Spleen (tissue), 11 donors: ENCODE results near the gene SCUBE1. TPM values are rescaled to one million over a fixed set of nuclear protein-coding genes. Genes with fewer than 3 reads are reported as not detected.
"Not testable (repeated sequence)": the region's sequence is repeated elsewhere in the genome, so short reads cannot be mapped to it uniquely, and the experiment has no call there.

Experiments used
- DNase-seq: peaks from one replicate; pipeline ENCODE4 v3.0.0-alpha.2; 2020
- H3K27ac ChIP-seq, 8 donors: fragments of 200-600 bp; sonication (generic) in 7 of 8; 1 replicate in 4 of 8; 2 replicates in 4 of 8; pipeline versions ENCODE4 v1.5.0 to v1.8.0; 2016 to 2021; ENCODE audit warnings: inconsistent platforms in 4 of 8, mild to moderate bottlenecking in 4 of 8, moderate library complexity in 1 of 8
- H3K27me3 ChIP-seq, 7 donors: fragments of 200-600 bp; sonication (generic) in 6 of 7; replicated peaks in 1 of 7; 1 replicate in 4 of 7; 2 replicates in 3 of 7; pipeline versions ENCODE4 v1.5.0 to v1.8.0; 2016 to 2021; ENCODE audit warnings: inconsistent platforms in 3 of 7, mild to moderate bottlenecking in 1 of 7
- H3K36me3 ChIP-seq, 6 donors: fragments of 200-600 bp; sonication (generic) in 5 of 6; 1 replicate in 4 of 6; 2 replicates in 2 of 6; pipeline versions ENCODE4 v1.5.0 to v1.8.0; 2016 to 2021; ENCODE audit warnings: inconsistent platforms in 2 of 6
- H3K4me1 ChIP-seq, 6 donors: fragments of 200-600 bp; sonication (generic) in 5 of 6; 1 replicate in 3 of 6; 2 replicates in 3 of 6; pipeline versions ENCODE4 v1.5.0 to v1.8.0; 2016 to 2021; ENCODE audit warnings: inconsistent platforms in 3 of 6
- H3K4me3 ChIP-seq, 8 donors: fragments of 200-600 bp; sonication (generic) in 7 of 8; 1 replicate in 4 of 8; 2 replicates in 4 of 8; pipeline versions ENCODE4 v1.5.0 to v1.8.0; 2016 to 2021; ENCODE audit warnings: inconsistent platforms in 4 of 8, mild to moderate bottlenecking in 4 of 8, moderate library complexity in 2 of 8
- H3K9me3 ChIP-seq, 8 donors: fragments of 200-600 bp; sonication (generic) in 7 of 8; 1 replicate in 4 of 8; 2 replicates in 4 of 8; pipeline versions ENCODE4 v1.5.0 to v1.8.0; 2016 to 2021; ENCODE audit warnings: inconsistent platforms in 4 of 8
- POLR2A ChIP-seq, 3 donors: fragments of 450-650 bp; IDR thresholded peaks; one replicate each; pipeline ENCODE4 v1.5.1; 2017; ENCODE audit warnings: antibody characterized with exemption in 3 of 3, mild to moderate bottlenecking in 1 of 3
- POLR2AphosphoS5 ChIP-seq, 3 donors: sonication (generic); formaldehyde crosslinking; IDR thresholded peaks; one replicate each; pipeline ENCODE4 v1.5.1; 2017; ENCODE audit warnings: antibody characterized with exemption in 3 of 3
- WGBS, 5 donors: extraction: QIAGEN DNeasy Blood & Tissue Kit in 3 of 5; methylation state at CpG; one replicate each; pipeline versions ENCODE4 v1.1.5 to v1.1.7; 2013 to 2018; 5-methylcytosine and 5-hydroxymethylcytosine counted together
- intact Hi-C: fragments of 100-400 bp; cut with DNase I; formaldehyde crosslinking; loops from one replicate; pipeline ENCODE4 v1.15.0; 2023; ENCODE audit warnings: low total_unique reads
- polyA plus RNA-seq, 3 donors: library from polyadenylated mRNA; stranded (reverse); fragments of 200-250 nt; gene quantifications; one replicate each; pipeline ENCODE4 v1.2.1, GENCODE V29; 2013
- total RNA-seq, 7 donors: library from RNA; depleted of rRNA in 3 of 7; stranded (reverse); fragments of >200 nt in 3 of 7; fragmentation: NEBNext Ultra II Directional in 4 of 7; extraction: Animal tissue kit (Norgen Biotek cat#: 25700) in 4 of 7; gene quantifications; one replicate each; pipeline versions ENCODE4 v1.1.0 to v1.2.1, GENCODE V29; 2016 to 2021
- TF ChIP-seq, protein P1 (sequence below), 11 experiments: fragments of 200-600 bp in 7 of 11; fragments of 450-650 bp in 4 of 11; sonication (generic) in 4 of 11; IDR thresholded peaks in 8 of 11; conservative IDR thresholded peaks in 3 of 11; 1 replicate in 7 of 11; 2 replicates in 4 of 11; pipeline versions ENCODE4 v1.4.0 to v1.8.0; 2016 to 2021; ENCODE audit warnings: antibody characterized with exemption in 11 of 11, inconsistent platforms in 4 of 11, mild to moderate bottlenecking in 1 of 11
- donor health status: healthy with polysubstance abuse.
- donor health status: DM: no; HTN: no; CAD: no; lungs with moderate emphysema.
- donor health status: DM: no; HTN: no; CAD: no.
- donor health status: Bipolar disorder and iron deficiency.
- donor health status: healthy.
- donor health status: DM: no; HTN: no; CAD: no.
- donor health status: DM: yes; HTN: yes; CAD: no.

The SCUBE1 gene
- total and polyA plus RNA-seq, 10 donors: 0.46 to 43.5 (median 15.9) TPM

DNA sequence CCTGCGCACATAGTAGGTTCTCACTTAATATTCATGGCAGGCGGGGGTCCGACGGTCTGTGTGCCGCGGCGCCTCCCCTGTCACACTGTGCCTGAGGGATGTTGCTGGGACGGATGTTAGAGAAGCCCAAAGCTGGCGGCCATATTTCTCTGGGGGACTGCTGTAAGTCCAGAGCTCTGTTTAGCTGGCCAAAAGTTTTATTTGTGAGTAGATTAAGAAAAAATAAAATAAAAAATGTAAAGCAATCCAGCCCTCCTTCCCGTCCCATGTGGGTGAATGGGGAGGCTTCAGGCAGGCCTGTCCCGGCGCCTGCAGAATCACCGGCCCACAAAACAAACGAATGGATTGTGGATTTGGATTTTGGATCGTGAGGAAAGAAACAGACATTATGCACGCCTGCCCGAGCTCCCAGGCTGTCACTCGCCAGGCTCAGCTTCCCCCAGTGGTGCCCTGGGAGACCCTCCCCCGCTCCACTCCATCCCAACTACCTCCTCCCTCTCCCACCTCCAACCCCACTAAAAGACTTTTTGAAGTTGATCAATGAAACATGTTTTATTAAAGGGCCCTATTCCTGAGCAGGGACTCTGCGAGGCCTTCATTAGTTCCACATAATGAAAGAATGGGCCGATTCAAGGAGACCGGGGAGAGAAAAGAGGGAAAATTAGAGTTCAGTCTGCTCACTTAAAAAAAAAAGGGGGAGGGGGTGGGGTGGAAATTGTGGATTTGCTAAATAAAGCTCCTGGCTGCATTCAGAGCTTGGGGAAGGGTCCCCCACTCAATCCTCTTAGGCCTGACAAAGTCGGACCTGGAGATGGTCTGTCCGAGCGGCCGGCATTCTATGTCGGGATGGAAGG lies 20.4 kb upstream of the SCUBE1 start:
- no peak overlapping the region for H3K27ac ChIP-seq
- no peak for DNase-seq
- TF ChIP-seq POLR2AphosphoS5 (IDR thresholded peaks at IDR 0.05): no peak
- TF ChIP-seq, protein P1, sequence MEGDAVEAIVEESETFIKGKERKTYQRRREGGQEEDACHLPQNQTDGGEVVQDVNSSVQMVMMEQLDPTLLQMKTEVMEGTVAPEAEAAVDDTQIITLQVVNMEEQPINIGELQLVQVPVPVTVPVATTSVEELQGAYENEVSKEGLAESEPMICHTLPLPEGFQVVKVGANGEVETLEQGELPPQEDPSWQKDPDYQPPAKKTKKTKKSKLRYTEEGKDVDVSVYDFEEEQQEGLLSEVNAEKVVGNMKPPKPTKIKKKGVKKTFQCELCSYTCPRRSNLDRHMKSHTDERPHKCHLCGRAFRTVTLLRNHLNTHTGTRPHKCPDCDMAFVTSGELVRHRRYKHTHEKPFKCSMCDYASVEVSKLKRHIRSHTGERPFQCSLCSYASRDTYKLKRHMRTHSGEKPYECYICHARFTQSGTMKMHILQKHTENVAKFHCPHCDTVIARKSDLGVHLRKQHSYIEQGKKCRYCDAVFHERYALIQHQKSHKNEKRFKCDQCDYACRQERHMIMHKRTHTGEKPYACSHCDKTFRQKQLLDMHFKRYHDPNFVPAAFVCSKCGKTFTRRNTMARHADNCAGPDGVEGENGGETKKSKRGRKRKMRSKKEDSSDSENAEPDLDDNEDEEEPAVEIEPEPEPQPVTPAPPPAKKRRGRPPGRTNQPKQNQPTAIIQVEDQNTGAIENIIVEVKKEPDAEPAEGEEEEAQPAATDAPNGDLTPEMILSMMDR (IDR thresholded peaks at IDR 0.05 in 8 of 11, conservative IDR thresholded peaks at IDR 0.05 in 3 of 11): no peak
- no peak for TF ChIP-seq POLR2A (IDR thresholded peaks at IDR 0.05)
- no peaks in the 10 kb centered on the region for H3K4me1 ChIP-seq
- intact Hi-C loops: no loop called here
- H3K36me3 ChIP-seq: no peaks in the 10 kb centered on the region
- peaks cover 0 to 21% (median 0%) of the 10 kb centered on the region in 7 donors for H3K27me3 ChIP-seq
- no peaks in the 10 kb centered on the region for H3K9me3 ChIP-seq
- WGBS, 5 donors: 84 to 92% (median 90%) methylated on average over 27 of the region's 27 CpGs
- no peak overlapping the region for H3K4me3 ChIP-seq

DNA sequence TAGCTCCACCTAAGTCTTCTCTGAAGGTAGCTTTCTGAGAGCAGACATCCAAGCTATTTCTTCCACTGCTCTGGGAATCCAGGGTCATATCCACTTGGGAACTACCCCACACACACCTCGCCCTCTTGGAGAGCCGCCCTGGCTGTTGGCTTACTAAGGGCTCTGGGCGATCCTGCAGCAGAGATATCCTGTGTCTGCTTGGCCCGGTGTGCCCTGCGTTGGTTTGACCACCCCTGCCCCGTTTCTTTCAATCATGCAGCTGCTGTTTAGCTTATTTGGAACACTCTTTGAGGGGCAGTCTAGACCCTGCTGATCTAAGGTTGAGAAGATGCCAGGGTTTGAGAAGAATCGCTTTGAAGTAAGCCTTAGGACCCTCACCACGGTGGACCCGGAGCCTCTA lies 17.4 kb upstream of the SCUBE1 start:
- H3K9me3 ChIP-seq: no peaks in the 10 kb centered on the region
- no peaks in the 10 kb centered on the region for H3K4me1 ChIP-seq
- no peak for TF ChIP-seq POLR2AphosphoS5 (IDR thresholded peaks at IDR 0.05)
- no peak for TF ChIP-seq POLR2A (IDR thresholded peaks at IDR 0.05)
- TF ChIP-seq, protein P1 (IDR thresholded peaks at IDR 0.05 in 8 of 11, conservative IDR thresholded peaks at IDR 0.05 in 3 of 11): no peak
- intact Hi-C loops: no loop called here
- H3K36me3 ChIP-seq: no peaks in the 10 kb centered on the region
- H3K4me3 ChIP-seq: no peak overlapping the region
- 89 to 92% (median 90%) methylated on average over 9 of the region's 9 CpGs for WGBS, 5 donors
- peaks cover 0 to 14% (median 0%) of the 10 kb centered on the region in 7 donors for H3K27me3 ChIP-seq
- no peak overlapping the region for H3K27ac ChIP-seq
- no peak for DNase-seq

DNA sequence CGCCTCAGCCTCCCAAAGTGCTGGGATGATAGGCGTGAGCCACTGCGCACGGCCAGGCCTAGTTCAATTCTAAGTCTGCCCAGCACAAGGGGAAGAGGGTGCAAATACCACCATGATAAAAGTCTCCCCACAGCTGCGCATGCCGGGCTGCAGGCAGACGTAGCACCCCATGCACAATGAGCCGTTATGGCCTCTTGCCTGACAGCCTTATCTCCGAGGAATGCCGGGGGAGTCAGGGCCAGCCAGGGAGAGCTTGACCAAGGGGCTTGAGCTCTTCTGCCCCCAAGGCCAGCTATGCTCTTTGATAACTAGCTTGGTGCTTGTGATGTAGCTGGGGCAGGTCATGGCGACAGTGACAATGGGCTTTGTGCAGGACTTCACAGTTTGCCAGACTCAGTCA lies 13.7 kb upstream of the SCUBE1 start:
- H3K27ac ChIP-seq: no peak overlapping the region
- no peaks in the 10 kb centered on the region for H3K36me3 ChIP-seq
- peaks cover 0 to 13% (median 0%) of the 10 kb centered on the region in 7 donors for H3K27me3 ChIP-seq
- H3K9me3 ChIP-seq: no peaks in the 10 kb centered on the region
- intact Hi-C loops: no loop called here
- no peak for DNase-seq
- TF ChIP-seq POLR2AphosphoS5 (IDR thresholded peaks at IDR 0.05) (no peak), POLR2A (IDR thresholded peaks at IDR 0.05) (no peak)
- TF ChIP-seq, protein P1 (IDR thresholded peaks at IDR 0.05 in 8 of 11, conservative IDR thresholded peaks at IDR 0.05 in 3 of 11): no peak
- WGBS, 5 donors: 78 to 95% (median 92%) methylated on average over 10 to 11 of the region's 11 CpGs
- no peak overlapping the region for H3K4me3 ChIP-seq
- H3K4me1 ChIP-seq: no peaks in the 10 kb centered on the region

DNA sequence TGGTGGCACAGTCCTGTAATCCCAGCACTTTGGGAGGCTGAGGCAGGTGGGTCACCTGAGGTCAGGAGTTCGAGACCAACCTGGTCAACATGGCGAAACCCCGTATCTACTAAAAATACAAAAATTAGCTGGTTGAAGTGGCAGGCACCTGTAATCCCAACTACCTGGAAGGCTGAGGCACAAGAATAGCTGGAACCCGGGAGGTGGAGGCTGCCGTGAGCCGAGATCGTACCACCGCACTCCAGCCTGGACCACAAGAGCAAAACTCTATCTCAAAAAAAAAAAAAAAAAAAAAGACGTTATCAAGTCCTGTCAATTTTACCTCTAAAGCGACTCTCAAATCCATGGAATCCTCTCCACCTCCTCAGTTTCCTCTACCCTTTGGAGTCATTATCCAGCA lies 12.5 kb upstream of the SCUBE1 start:
- H3K27me3 ChIP-seq: peaks cover 0 to 13% (median 0%) of the 10 kb centered on the region in 7 donors
- not testable (repeated sequence) for DNase-seq, H3K4me1 ChIP-seq

More for the DNA sequence above, 12.5 kb upstream of the SCUBE1 start:
- H3K9me3 ChIP-seq, H3K36me3 ChIP-seq, intact Hi-C loops, H3K4me3 ChIP-seq, H3K27ac ChIP-seq: not testable (repeated sequence)
- WGBS, 5 donors: 90 to 96% (median 92%) methylated on average over 10 of the region's 10 CpGs
